ENCODE results near the gene HAUS7.

DNA sequence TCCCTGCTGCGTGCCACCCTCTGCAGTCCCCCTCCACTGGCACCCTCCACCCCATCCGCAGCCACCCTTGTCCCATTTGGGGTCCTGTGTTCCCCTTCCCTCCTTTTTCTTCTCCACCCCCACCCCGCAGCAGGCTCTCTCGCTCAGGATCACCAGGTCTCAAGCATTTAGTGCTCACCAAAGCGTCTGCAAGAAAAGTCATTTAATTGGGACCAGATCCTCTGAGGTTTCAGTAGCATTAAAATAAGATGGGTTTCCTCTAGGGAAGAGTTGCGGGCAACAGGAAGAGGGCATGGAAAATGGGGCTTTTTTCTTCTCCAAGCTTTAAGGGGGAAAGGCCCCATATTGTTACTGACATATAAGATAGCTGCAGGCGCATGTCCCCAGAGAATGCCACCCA, 4.9 kb upstream of the HAUS7 start:
- TF ChIP-seq, protein P1, sequence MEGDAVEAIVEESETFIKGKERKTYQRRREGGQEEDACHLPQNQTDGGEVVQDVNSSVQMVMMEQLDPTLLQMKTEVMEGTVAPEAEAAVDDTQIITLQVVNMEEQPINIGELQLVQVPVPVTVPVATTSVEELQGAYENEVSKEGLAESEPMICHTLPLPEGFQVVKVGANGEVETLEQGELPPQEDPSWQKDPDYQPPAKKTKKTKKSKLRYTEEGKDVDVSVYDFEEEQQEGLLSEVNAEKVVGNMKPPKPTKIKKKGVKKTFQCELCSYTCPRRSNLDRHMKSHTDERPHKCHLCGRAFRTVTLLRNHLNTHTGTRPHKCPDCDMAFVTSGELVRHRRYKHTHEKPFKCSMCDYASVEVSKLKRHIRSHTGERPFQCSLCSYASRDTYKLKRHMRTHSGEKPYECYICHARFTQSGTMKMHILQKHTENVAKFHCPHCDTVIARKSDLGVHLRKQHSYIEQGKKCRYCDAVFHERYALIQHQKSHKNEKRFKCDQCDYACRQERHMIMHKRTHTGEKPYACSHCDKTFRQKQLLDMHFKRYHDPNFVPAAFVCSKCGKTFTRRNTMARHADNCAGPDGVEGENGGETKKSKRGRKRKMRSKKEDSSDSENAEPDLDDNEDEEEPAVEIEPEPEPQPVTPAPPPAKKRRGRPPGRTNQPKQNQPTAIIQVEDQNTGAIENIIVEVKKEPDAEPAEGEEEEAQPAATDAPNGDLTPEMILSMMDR (IDR thresholded peaks at IDR 0.05), result no peak
- TF ChIP-seq EZH2 (IDR thresholded peaks at IDR 0.05), result no peak
- no peak for TF ChIP-seq EZH2phosphoT487 (IDR thresholded peaks at IDR 0.05)
